ENCODE data around the gene MRC2.

DNA sequence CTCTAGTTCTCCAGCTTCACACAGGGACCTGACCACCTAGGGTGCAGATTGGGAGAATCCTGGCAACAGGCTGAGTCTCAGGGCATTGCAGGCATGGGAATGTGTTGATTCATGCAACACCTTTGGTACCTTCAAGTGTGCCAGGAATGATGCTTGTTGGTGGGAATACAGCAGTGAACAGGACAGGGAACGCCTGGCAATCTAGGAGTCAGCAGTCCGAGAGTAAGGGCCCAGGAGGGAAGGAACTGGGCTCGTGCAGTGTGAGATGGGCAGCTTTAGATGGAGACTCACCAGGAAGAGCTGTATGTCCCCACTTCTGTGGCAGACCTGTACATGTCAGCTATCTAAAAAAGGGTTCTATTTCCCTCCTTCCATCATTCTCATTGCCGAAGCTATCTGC lies 12.0 kb upstream of the MRC2 start:
- TF ChIP-seq ZFP30 (CRISPR knock-in tag; IDR thresholded peaks at IDR 0.05) = no peak
- no peak for TF ChIP-seq OSR1 (CRISPR knock-in tag; IDR thresholded peaks at IDR 0.05)
- no peak for TF ChIP-seq ZFP3 (CRISPR knock-in tag; IDR thresholded peaks at IDR 0.05)
- TF ChIP-seq, protein P1, sequence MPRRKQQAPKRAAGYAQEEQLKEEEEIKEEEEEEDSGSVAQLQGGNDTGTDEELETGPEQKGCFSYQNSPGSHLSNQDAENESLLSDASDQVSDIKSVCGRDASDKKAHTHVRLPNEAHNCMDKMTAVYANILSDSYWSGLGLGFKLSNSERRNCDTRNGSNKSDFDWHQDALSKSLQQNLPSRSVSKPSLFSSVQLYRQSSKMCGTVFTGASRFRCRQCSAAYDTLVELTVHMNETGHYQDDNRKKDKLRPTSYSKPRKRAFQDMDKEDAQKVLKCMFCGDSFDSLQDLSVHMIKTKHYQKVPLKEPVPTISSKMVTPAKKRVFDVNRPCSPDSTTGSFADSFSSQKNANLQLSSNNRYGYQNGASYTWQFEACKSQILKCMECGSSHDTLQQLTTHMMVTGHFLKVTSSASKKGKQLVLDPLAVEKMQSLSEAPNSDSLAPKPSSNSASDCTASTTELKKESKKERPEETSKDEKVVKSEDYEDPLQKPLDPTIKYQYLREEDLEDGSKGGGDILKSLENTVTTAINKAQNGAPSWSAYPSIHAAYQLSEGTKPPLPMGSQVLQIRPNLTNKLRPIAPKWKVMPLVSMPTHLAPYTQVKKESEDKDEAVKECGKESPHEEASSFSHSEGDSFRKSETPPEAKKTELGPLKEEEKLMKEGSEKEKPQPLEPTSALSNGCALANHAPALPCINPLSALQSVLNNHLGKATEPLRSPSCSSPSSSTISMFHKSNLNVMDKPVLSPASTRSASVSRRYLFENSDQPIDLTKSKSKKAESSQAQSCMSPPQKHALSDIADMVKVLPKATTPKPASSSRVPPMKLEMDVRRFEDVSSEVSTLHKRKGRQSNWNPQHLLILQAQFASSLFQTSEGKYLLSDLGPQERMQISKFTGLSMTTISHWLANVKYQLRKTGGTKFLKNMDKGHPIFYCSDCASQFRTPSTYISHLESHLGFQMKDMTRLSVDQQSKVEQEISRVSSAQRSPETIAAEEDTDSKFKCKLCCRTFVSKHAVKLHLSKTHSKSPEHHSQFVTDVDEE (CRISPR knock-in tag; IDR thresholded peaks at IDR 0.05) = no peak
- no peak for TF ChIP-seq RARB (CRISPR knock-in tag; IDR thresholded peaks at IDR 0.05)
- TF ChIP-seq BACH2 (CRISPR knock-in tag; IDR thresholded peaks at IDR 0.05; ENCODE audit: borderline replicate concordance) = no peak
- TF ChIP-seq, protein P2, sequence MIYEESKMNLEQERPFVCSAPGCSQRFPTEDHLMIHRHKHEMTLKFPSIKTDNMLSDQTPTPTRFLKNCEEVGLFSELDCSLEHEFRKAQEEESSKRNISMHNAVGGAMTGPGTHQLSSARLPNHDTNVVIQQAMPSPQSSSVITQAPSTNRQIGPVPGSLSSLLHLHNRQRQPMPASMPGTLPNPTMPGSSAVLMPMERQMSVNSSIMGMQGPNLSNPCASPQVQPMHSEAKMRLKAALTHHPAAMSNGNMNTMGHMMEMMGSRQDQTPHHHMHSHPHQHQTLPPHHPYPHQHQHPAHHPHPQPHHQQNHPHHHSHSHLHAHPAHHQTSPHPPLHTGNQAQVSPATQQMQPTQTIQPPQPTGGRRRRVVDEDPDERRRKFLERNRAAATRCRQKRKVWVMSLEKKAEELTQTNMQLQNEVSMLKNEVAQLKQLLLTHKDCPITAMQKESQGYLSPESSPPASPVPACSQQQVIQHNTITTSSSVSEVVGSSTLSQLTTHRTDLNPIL (CRISPR knock-in tag; IDR thresholded peaks at IDR 0.05; ENCODE audit: low read depth) = no peak
- no peak for TF ChIP-seq ZNF70 (CRISPR knock-in tag; IDR thresholded peaks at IDR 0.05)
- TF ChIP-seq, protein P3, sequence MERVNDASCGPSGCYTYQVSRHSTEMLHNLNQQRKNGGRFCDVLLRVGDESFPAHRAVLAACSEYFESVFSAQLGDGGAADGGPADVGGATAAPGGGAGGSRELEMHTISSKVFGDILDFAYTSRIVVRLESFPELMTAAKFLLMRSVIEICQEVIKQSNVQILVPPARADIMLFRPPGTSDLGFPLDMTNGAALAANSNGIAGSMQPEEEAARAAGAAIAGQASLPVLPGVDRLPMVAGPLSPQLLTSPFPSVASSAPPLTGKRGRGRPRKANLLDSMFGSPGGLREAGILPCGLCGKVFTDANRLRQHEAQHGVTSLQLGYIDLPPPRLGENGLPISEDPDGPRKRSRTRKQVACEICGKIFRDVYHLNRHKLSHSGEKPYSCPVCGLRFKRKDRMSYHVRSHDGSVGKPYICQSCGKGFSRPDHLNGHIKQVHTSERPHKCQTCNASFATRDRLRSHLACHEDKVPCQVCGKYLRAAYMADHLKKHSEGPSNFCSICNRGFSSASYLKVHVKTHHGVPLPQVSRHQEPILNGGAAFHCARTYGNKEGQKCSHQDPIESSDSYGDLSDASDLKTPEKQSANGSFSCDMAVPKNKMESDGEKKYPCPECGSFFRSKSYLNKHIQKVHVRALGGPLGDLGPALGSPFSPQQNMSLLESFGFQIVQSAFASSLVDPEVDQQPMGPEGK (CRISPR knock-in tag; IDR thresholded peaks at IDR 0.05; ENCODE audit: borderline replicate concordance) = no peak
- TF ChIP-seq, protein P4, sequence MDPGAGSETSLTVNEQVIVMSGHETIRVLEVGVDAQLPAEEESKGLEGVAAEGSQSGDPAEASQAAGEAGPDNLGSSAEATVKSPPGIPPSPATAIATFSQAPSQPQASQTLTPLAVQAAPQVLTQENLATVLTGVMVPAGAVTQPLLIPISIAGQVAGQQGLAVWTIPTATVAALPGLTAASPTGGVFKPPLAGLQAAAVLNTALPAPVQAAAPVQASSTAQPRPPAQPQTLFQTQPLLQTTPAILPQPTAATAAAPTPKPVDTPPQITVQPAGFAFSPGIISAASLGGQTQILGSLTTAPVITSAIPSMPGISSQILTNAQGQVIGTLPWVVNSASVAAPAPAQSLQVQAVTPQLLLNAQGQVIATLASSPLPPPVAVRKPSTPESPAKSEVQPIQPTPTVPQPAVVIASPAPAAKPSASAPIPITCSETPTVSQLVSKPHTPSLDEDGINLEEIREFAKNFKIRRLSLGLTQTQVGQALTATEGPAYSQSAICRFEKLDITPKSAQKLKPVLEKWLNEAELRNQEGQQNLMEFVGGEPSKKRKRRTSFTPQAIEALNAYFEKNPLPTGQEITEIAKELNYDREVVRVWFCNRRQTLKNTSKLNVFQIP (CRISPR knock-in tag; IDR thresholded peaks at IDR 0.05; ENCODE audit: borderline replicate concordance, low read depth) = no peak
- no peak for TF ChIP-seq ISL1 (CRISPR knock-in tag; IDR thresholded peaks at IDR 0.05)
- TF ChIP-seq ZNF565 (CRISPR knock-in tag; conservative IDR thresholded peaks at IDR 0.05; ENCODE audit: low read depth) = no peak
- no peak for TF ChIP-seq GLIS3 (CRISPR knock-in tag; IDR thresholded peaks at IDR 0.05)
- no peak for TF ChIP-seq ESRRG (CRISPR knock-in tag; IDR thresholded peaks at IDR 0.05)

Measured in SK-N-SH treated with all-trans-retinoic acid at 6 μM for 48 hours (cell line).